ENCODE measurements around the gene ITM2C.

ITM2C gene

GRCh38 chr2:230925879-230926765 is 61.4 kb downstream of the ITM2C start:
- DNase-seq (ENCODE audit: low read depth, low spot score) = no peak

DNA sequence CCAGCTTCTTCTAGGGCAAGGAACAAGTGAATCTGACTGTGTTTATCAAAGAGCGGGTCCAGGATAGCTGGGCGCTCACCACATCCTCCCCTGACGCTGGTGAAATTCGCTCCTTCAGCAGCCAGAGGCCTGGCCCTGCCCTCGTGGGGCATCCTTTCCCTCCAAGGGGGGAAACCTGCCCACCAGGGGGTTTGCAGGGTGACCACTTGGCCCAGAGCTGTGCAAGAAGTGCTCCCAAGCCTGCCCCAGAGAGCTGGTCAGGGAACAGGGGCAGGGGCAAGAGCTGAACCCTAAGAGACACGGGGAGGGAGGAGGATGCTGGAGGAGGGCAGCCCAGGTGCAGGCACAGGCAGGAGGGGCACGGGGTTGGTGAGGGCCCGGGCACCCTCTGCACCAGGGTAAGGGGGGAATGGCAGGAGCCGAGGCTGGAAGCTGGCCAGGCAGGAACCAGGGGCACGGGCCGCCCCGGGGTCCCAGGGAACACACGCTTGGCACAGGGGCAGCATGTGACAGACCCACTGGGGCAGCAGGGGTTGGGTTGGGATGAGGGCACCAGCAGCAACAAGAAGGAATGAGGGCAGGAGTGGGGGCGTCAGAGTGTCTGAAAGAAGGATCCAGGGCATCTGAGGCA is 63.1 kb downstream of the ITM2C start:
- no peak for DNase-seq (ENCODE audit: low read depth, low spot score)

All from activated CD4-positive, CD25-positive, alpha-beta regulatory T cell treated with anti-CD3 and anti-CD28 coated beads, Interleukin-2, amount 50 U/mL, for 16 hours (primary cell).